GM12878 (cell line): ENCODE results near the gene LCORL. TPM values are rescaled to one million over a fixed set of nuclear protein-coding genes. Genes with fewer than 3 reads are reported as not detected.

Source experiments
- ATAC-seq: fragments of 200-7000 bp; cut with Tn5 transposase; 3 replicates; pipeline ENCODE4 v1.9.1; 2020; ENCODE audit warnings: mild to moderate bottlenecking, moderate library complexity
- BruUV-seq: library from RNA; stranded (reverse); fragments of 400-500 nt; replicated peaks from 2 replicates; lab custom pipeline; 2021; lab: Mats Ljungman, UMichigan
- CTCF ChIA-PET: fragments of 300-600 bp; sonication (Branson Sonifier 250); formaldehyde crosslinking; extraction: SDS; loops from one replicate; lab custom pipeline; 2021; ENCODE audit warnings: inconsistent platforms; lab: Yijun Ruan, JAX
- POLR2A ChIA-PET: fragments of 350-600 bp; formaldehyde crosslinking; extraction: SDS; loops from one replicate; lab custom pipeline; 2021; ENCODE audit warnings: inconsistent platforms; lab: Charles Lee
- RAD21 ChIA-PET: fragments of 300-600 bp; sonication (Branson Sonifier 250); formaldehyde crosslinking; loops from one replicate; lab custom pipeline; 2023; ENCODE audit warnings: antibody characterized with exemption; ENCODE audit not compliant: unreplicated experiment; lab: Charles Lee
- SMC1A ChIA-PET: fragments of 300-600 bp; sonication (Branson Sonifier 250); formaldehyde crosslinking; loops from one replicate; lab custom pipeline; 2023; ENCODE audit not compliant: unreplicated experiment, uncharacterized antibody; lab: Charles Lee
- DNase-seq: peaks from one replicate; pipeline ENCODE4 v3.0.0-alpha.2; 2011; ENCODE audit warnings: low read depth, low spot score
- FAIRE-seq: peaks from 3 replicates; lab custom pipeline; 2011; peaks lifted over from hg19 to GRCh38; lab: Jason Lieb, UNC
- H2AFZ ChIP-seq: 2 replicates; pipeline ENCODE4 v1.6.0; 2011; ENCODE audit warnings: low read depth, low read length, control low read depth; ENCODE audit not compliant: control insufficient read depth
- H3K27ac ChIP-seq: 2 replicates; pipeline ENCODE4 v1.5.1; 2011; ENCODE audit warnings: control low read depth; ENCODE audit not compliant: control insufficient read depth, insufficient read depth
- H3K27me3 ChIP-seq, 2 experiments: replicated peaks in 1 of 2; 2 replicates each; pipeline versions ENCODE4 v1.6.0 to v1.6.1; 2011; ENCODE audit warnings: low read length in 1 of 2; ENCODE audit not compliant: control insufficient read depth in 2 of 2, insufficient read depth in 2 of 2
- H3K36me3 ChIP-seq, 2 experiments: 2 replicates each; pipeline ENCODE4 v1.5.1; 2011; ENCODE audit warnings: low read length in 1 of 2; ENCODE audit not compliant: control insufficient read depth in 2 of 2, insufficient read depth in 2 of 2
- H3K4me1 ChIP-seq: 2 replicates; pipeline ENCODE4 v1.6.1; 2011; ENCODE audit warnings: mild to moderate bottlenecking, low read length, moderate library complexity, mixed read lengths; ENCODE audit not compliant: control insufficient read depth, insufficient read depth
- H3K4me2 ChIP-seq: 2 replicates; pipeline ENCODE4 v1.6.0; 2011; ENCODE audit warnings: control low read depth; ENCODE audit not compliant: control insufficient read depth, insufficient read depth
- H3K4me3 ChIP-seq: fragments of 200-600 bp; sonication (generic); 2 replicates; pipeline ENCODE4 v1.5.1; 2016
- H3K79me2 ChIP-seq: 2 replicates; pipeline ENCODE4 v1.6.0; 2011; ENCODE audit warnings: low read length; ENCODE audit not compliant: control insufficient read depth, insufficient read depth
- H3K9ac ChIP-seq: 2 replicates; pipeline ENCODE4 v1.8.0; 2011; ENCODE audit warnings: low read length, control low read depth, mixed read lengths; ENCODE audit not compliant: control insufficient read depth, insufficient read depth
- H3K9me3 ChIP-seq: replicated peaks from 3 replicates; pipeline ENCODE4 v1.5.1; 2011; ENCODE audit warnings: mild to moderate bottlenecking, low read length; ENCODE audit not compliant: control insufficient read depth, insufficient read depth
- H4K20me1 ChIP-seq: 2 replicates; pipeline ENCODE4 v1.6.0; 2011; ENCODE audit not compliant: control insufficient read depth, insufficient read depth
- BRCA1 ChIP-seq: IDR thresholded peaks from 2 replicates; pipeline ENCODE4 v1.6.1; 2011; ENCODE audit warnings: low read depth, low read length, improper control_type of control experiment
- CEBPZ ChIP-seq: fragments of 150-350 bp; IDR thresholded peaks from 2 replicates; pipeline ENCODE4 v1.6.1; 2016; ENCODE audit warnings: low read depth, low read length
- CREM ChIP-seq: IDR thresholded peaks from 2 replicates; pipeline ENCODE4 v1.6.1; 2014; ENCODE audit warnings: antibody characterized with exemption, low read depth
- E2F4 ChIP-seq: IDR thresholded peaks from 2 replicates; pipeline ENCODE4 v1.6.1; 2012; ENCODE audit warnings: low read depth, low read length, improper control_type of control experiment
- MEF2B ChIP-seq: fragments of 450-650 bp; IDR thresholded peaks from 2 replicates; pipeline ENCODE4 v1.6.1; 2018; ENCODE audit warnings: mild to moderate bottlenecking, moderate library complexity; ENCODE audit not compliant: partially characterized antibody, poor library complexity, severe bottlenecking
- NR2F1 ChIP-seq: fragments of 450-650 bp; conservative IDR thresholded peaks from 2 replicates; pipeline ENCODE4 v1.6.1; 2017; ENCODE audit warnings: mild to moderate bottlenecking
- RBBP5 ChIP-seq: fragments of 200-600 bp; sonication (generic); conservative IDR thresholded peaks from 2 replicates; pipeline ENCODE4 v1.6.1; 2016
- RELA ChIP-seq: fragments of 450-650 bp; IDR thresholded peaks from 2 replicates; pipeline ENCODE4 v1.8.0; 2014; ENCODE audit warnings: borderline replicate concordance; ENCODE audit not compliant: partially characterized antibody
- TCF12 ChIP-seq: IDR thresholded peaks from 2 replicates; pipeline ENCODE4 v1.6.1; 2011; ENCODE audit warnings: low read depth, mild to moderate bottlenecking, low read length
- ZNF274 ChIP-seq: IDR thresholded peaks from one replicate; pipeline ENCODE4 v1.8.0; 2011; ENCODE audit not compliant: insufficient read length, insufficient read depth
- WGBS: methylation state at CpG from one replicate; pipeline ENCODE4 v1.1.6; 2016; ENCODE audit warnings: low lambda C conversion rate; ENCODE audit not compliant: insufficient replicate concordance, insufficient coverage; ENCODE audit errors: missing lambda C conversion rate; 5-methylcytosine and 5-hydroxymethylcytosine counted together
- in situ Hi-C: fragments of 300-500 bp; cut with MboI; formaldehyde crosslinking; loops from 9 replicates; pipeline ENCODE4 v1.14.3; 2018; ENCODE audit warnings: mixed read lengths
- intact Hi-C: fragments of 100-400 bp; cut with micrococcal nuclease; formaldehyde crosslinking; loops from one replicate; pipeline ENCODE4 v1.14.2; 2022; ENCODE audit not compliant: unreplicated experiment
- polyA plus RNA-seq, 11 experiments: library from polyadenylated mRNA; depleted of rRNA in 4 of 11; unstranded in 6 of 11; stranded (reverse) in 5 of 11; fragments of >200 nt; fragmentation: Nextera tagmentation in 4 of 11; fragmentation: Illumina TruSeq in 1 of 11; extraction: Ambion mirVana in 4 of 11; extraction: Trizol in 1 of 11; gene quantifications; 1 replicate in 1 of 11; 2 replicates in 10 of 11; pipeline versions ENCODE4 v1.2.1 to v1.2.3, GENCODE V29; 2011 to 2016; ENCODE audit warnings: inconsistent platforms in 2 of 11, missing spikeins in 2 of 11, low read depth in 1 of 11
- total RNA-seq, 4 experiments: library from RNA; depleted of rRNA in 3 of 4; stranded (reverse); fragments of >200 nt in 3 of 4; fragmentation: Illumina TruSeq in 1 of 4; extraction: Trizol in 1 of 4; gene quantifications; 2 replicates each; pipeline versions ENCODE4 v1.2.1 to v1.2.3, GENCODE V29; 2013 to 2021
- TF ChIP-seq, protein P1 (sequence below): fragments of 450-650 bp; IDR thresholded peaks from 2 replicates; pipeline ENCODE4 v1.6.1; 2017; ENCODE audit warnings: mild to moderate bottlenecking, low read depth, inconsistent platforms; ENCODE audit not compliant: poor library complexity, severe bottlenecking
- TF ChIP-seq, protein P2 (sequence below): fragments of 450-650 bp; formaldehyde crosslinking; IDR thresholded peaks from 2 replicates; pipeline ENCODE4 v1.4.0; 2020; ENCODE audit warnings: mild to moderate bottlenecking, moderate library complexity
- TF ChIP-seq, protein P3 (sequence below): IDR thresholded peaks from 2 replicates; pipeline ENCODE4 v1.6.1; 2011; ENCODE audit warnings: borderline replicate concordance, low read depth, mild to moderate bottlenecking, moderate library complexity, mixed read lengths, low read length; ENCODE audit not compliant: insufficient read depth; ENCODE audit errors: extremely low read length

The LCORL gene
- total and polyA plus RNA-seq, 10 of the 15 experiments (the other 5 are each of a cell fraction or from before 2014, with no cell fraction given) = 2.2 to 9.8 (median 5.9) TPM

DNA sequence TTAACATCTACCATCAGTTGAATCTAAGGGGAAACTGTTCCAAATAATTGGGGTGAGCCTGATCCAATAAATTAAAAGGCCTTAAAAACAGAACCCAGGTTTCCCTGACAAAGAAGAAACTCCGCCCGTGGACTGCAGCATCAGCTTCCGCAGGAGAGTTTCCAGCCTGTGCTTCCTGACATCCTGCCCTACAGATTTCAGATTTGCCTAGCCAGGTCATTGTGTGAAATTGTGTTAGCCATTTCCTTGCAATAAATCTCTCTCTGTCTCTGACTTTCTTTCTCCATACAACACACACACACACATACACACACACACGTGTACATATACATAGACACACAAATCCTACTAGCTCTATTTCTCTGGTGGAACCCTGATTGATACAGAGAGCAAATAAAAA, 48.3 kb upstream of the LCORL start:
- ChIA-PET RAD21 (no interaction called here), POLR2A (no interaction called here), SMC1A (interaction anchor here (0.6 to 2.6 kb wide), 3 partner anchors 11 to 34 kb away, joined by 3 to 11 read pairs (median 4); no protein-coding TSS in a partner anchor), CTCF (no interaction called here)
- no peak for FAIRE-seq
- no TSS peak for BruUV-seq
- Histone ChIP-seq H3K9ac (no peak overlapping the region), H4K20me1 (no peaks in the 10 kb centered on the region), H3K79me2 (no peaks in the 10 kb centered on the region), H2AFZ (no peak overlapping the region), H3K27me3 (no peaks in the 10 kb centered on the region), H3K36me3 (no peaks in the 10 kb centered on the region), H3K27ac (no peak overlapping the region), H3K4me1 (no peaks in the 10 kb centered on the region), H3K9me3 (no peaks in the 10 kb centered on the region; the same call in 2 of the 3 replicates), H3K4me3 (no peak overlapping the region), H3K4me2 (no peak overlapping the region)
- intact Hi-C loops (no loop called here), in situ Hi-C loops (no loop called here)
- WGBS = 83% methylated on average over 4 of the region's 4 CpGs
- no peak for ATAC-seq
- DNase-seq = no peak
- TF ChIP-seq, protein P1, sequence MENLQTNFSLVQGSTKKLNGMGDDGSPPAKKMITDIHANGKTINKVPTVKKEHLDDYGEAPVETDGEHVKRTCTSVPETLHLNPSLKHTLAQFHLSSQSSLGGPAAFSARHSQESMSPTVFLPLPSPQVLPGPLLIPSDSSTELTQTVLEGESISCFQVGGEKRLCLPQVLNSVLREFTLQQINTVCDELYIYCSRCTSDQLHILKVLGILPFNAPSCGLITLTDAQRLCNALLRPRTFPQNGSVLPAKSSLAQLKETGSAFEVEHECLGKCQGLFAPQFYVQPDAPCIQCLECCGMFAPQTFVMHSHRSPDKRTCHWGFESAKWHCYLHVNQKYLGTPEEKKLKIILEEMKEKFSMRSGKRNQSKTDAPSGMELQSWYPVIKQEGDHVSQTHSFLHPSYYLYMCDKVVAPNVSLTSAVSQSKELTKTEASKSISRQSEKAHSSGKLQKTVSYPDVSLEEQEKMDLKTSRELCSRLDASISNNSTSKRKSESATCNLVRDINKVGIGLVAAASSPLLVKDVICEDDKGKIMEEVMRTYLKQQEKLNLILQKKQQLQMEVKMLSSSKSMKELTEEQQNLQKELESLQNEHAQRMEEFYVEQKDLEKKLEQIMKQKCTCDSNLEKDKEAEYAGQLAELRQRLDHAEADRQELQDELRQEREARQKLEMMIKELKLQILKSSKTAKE = no peak
- TF ChIP-seq RBBP5 = no peak
- TF ChIP-seq CREM = no peak
- TF ChIP-seq, protein P2, sequence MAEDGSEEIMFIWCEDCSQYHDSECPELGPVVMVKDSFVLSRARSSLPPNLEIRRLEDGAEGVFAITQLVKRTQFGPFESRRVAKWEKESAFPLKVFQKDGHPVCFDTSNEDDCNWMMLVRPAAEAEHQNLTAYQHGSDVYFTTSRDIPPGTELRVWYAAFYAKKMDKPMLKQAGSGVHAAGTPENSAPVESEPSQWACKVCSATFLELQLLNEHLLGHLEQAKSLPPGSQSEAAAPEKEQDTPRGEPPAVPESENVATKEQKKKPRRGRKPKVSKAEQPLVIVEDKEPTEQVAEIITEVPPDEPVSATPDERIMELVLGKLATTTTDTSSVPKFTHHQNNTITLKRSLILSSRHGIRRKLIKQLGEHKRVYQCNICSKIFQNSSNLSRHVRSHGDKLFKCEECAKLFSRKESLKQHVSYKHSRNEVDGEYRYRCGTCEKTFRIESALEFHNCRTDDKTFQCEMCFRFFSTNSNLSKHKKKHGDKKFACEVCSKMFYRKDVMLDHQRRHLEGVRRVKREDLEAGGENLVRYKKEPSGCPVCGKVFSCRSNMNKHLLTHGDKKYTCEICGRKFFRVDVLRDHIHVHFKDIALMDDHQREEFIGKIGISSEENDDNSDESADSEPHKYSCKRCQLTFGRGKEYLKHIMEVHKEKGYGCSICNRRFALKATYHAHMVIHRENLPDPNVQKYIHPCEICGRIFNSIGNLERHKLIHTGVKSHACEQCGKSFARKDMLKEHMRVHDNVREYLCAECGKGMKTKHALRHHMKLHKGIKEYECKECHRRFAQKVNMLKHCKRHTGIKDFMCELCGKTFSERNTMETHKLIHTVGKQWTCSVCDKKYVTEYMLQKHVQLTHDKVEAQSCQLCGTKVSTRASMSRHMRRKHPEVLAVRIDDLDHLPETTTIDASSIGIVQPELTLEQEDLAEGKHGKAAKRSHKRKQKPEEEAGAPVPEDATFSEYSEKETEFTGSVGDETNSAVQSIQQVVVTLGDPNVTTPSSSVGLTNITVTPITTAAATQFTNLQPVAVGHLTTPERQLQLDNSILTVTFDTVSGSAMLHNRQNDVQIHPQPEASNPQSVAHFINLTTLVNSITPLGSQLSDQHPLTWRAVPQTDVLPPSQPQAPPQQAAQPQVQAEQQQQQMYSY = no peak
- TF ChIP-seq ZNF274 = no peak
- TF ChIP-seq, protein P3, sequence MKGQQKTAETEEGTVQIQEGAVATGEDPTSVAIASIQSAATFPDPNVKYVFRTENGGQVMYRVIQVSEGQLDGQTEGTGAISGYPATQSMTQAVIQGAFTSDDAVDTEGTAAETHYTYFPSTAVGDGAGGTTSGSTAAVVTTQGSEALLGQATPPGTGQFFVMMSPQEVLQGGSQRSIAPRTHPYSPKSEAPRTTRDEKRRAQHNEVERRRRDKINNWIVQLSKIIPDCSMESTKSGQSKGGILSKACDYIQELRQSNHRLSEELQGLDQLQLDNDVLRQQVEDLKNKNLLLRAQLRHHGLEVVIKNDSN = no peak
- no peak for TF ChIP-seq MEF2B
- no peak for TF ChIP-seq RELA
- TF ChIP-seq NR2F1 = no peak
- TF ChIP-seq TCF12 = no peak
- TF ChIP-seq E2F4 = no peak
- TF ChIP-seq CEBPZ = no peak
- no peak for TF ChIP-seq BRCA1
